ENCODE measurements around the gene ZNF358.

ZNF358 gene

GRCh38 chr19:7545904-7546303 lies 30.0 kb downstream of the ZNF358 start:
- no peak for DNase-seq
- Histone ChIP-seq H3K4me3 (ENCODE audit: low read length) (no peak overlapping the region), H3K27ac (ENCODE audit: low read depth, low read length) (no peak overlapping the region), H4K8ac (ENCODE audit: low read depth, low read length) (no peak overlapping the region), H3K4me1 (ENCODE audit: control insufficient read depth, low read depth, low read length) (no peaks in the 10 kb centered on the region), H3K23ac (ENCODE audit: low read length) (no peak overlapping the region), H3K79me2 (ENCODE audit: control insufficient read depth, insufficient read depth, low read length) (no peaks in the 10 kb centered on the region), H3K56ac (ENCODE audit: low read length) (no peak overlapping the region), H3K9ac (ENCODE audit: low read length) (no peak overlapping the region), H3K79me1 (ENCODE audit: low read length) (no peaks in the 10 kb centered on the region), H3K18ac (ENCODE audit: low read length) (no peak overlapping the region), H2BK120ac (ENCODE audit: low read depth, low read length) (no peak overlapping the region), H2BK15ac (replicated peaks; ENCODE audit: low read depth) (no peak overlapping the region), H4K5ac (ENCODE audit: low read length) (no peak overlapping the region), H2BK5ac (ENCODE audit: low read length) (no peak overlapping the region), H3K36me3 (ENCODE audit: control insufficient read depth, insufficient read depth, low read length) (peaks cover 2% of the 10 kb centered on the region), H3K27me3 (ENCODE audit: insufficient read depth, low read length, poor library complexity) (no peaks in the 10 kb centered on the region), H3K4me2 (ENCODE audit: low read length) (no peak overlapping the region), H3K4ac (ENCODE audit: low read depth, low read length) (no peak overlapping the region), H2AK5ac (ENCODE audit: low read length) (no peak overlapping the region)
- no CpG with 5 or more reads among the region's 1 CpG for WGBS (ENCODE audit: extremely low coverage, insufficient coverage, low lambda C conversion rate)

- Histone ChIP-seq H3K9ac (ENCODE audit: low read length) (no peak overlapping the region), H2BK15ac (replicated peaks; ENCODE audit: low read depth) (no peak overlapping the region), H3K36me3 (ENCODE audit: control insufficient read depth, insufficient read depth, low read length) (peaks cover 2% of the 10 kb centered on the region), H3K4ac (ENCODE audit: low read depth, low read length) (no peak overlapping the region), H2AK5ac (ENCODE audit: low read length) (no peak overlapping the region), H2BK5ac (ENCODE audit: low read length) (no peak overlapping the region), H3K79me1 (ENCODE audit: low read length) (no peaks in the 10 kb centered on the region), H3K79me2 (ENCODE audit: control insufficient read depth, insufficient read depth, low read length) (no peaks in the 10 kb centered on the region), H3K4me2 (ENCODE audit: low read length) (no peak overlapping the region), H3K18ac (ENCODE audit: low read length) (no peak overlapping the region), H3K4me1 (ENCODE audit: control insufficient read depth, low read depth, low read length) (no peaks in the 10 kb centered on the region), H4K8ac (ENCODE audit: low read depth, low read length) (no peak overlapping the region), H2BK120ac (ENCODE audit: low read depth, low read length) (no peak overlapping the region), H4K5ac (ENCODE audit: low read length) (no peak overlapping the region), H3K23ac (ENCODE audit: low read length) (no peak overlapping the region), H3K27ac (ENCODE audit: low read depth, low read length) (no peak overlapping the region), H3K56ac (ENCODE audit: low read length) (no peak overlapping the region), H3K27me3 (ENCODE audit: insufficient read depth, low read length, poor library complexity) (no peaks in the 10 kb centered on the region), H3K4me3 (ENCODE audit: low read length) (no peak overlapping the region)
- no peak for DNase-seq
- no CpG with 5 or more reads among the region's 3 CpGs for WGBS (ENCODE audit: extremely low coverage, insufficient coverage, low lambda C conversion rate)
Measured at GRCh38 chr19:7547159-7547558, 31.3 kb downstream of the ZNF358 start.

GRCh38 chr19:7549429-7550148 lies 33.7 kb downstream of the ZNF358 start:
- Histone ChIP-seq H3K79me1 (ENCODE audit: low read length) (no peaks in the 10 kb centered on the region), H3K27ac (ENCODE audit: low read depth, low read length) (no peak overlapping the region), H3K79me2 (ENCODE audit: control insufficient read depth, insufficient read depth, low read length) (no peaks in the 10 kb centered on the region), H3K23ac (ENCODE audit: low read length) (no peak overlapping the region), H3K9ac (ENCODE audit: low read length) (no peak overlapping the region), H3K56ac (ENCODE audit: low read length) (no peak overlapping the region), H2BK5ac (ENCODE audit: low read length) (no peak overlapping the region), H3K27me3 (ENCODE audit: insufficient read depth, low read length, poor library complexity) (no peaks in the 10 kb centered on the region), H2BK120ac (ENCODE audit: low read depth, low read length) (no peak overlapping the region), H4K8ac (ENCODE audit: low read depth, low read length) (no peak overlapping the region), H3K4ac (ENCODE audit: low read depth, low read length) (no peak overlapping the region), H2BK15ac (replicated peaks; ENCODE audit: low read depth) (no peak overlapping the region), H3K18ac (ENCODE audit: low read length) (no peak overlapping the region), H3K36me3 (ENCODE audit: control insufficient read depth, insufficient read depth, low read length) (no peaks in the 10 kb centered on the region), H3K4me1 (ENCODE audit: control insufficient read depth, low read depth, low read length) (no peaks in the 10 kb centered on the region), H3K4me3 (ENCODE audit: low read length) (no peak overlapping the region), H3K4me2 (ENCODE audit: low read length) (no peak overlapping the region), H4K5ac (ENCODE audit: low read length) (no peak overlapping the region), H2AK5ac (ENCODE audit: low read length) (no peak overlapping the region)
- no CpG with 5 or more reads among the region's 36 CpGs for WGBS (ENCODE audit: extremely low coverage, insufficient coverage, low lambda C conversion rate)
- DNase-seq: no peak

- H3K18ac ChIP-seq (ENCODE audit: low read length): no peak overlapping the region
- no CpG with 5 or more reads among the region's 41 CpGs for WGBS (ENCODE audit: extremely low coverage, insufficient coverage, low lambda C conversion rate)
- DNase-seq: no peak
- no peaks in the 10 kb centered on the region for H3K36me3 ChIP-seq (ENCODE audit: control insufficient read depth, insufficient read depth, low read length)
- H3K4me3 ChIP-seq (ENCODE audit: low read length): no peak overlapping the region
- H3K4ac ChIP-seq (ENCODE audit: low read depth, low read length): no peak overlapping the region
- no peak overlapping the region for H4K8ac ChIP-seq (ENCODE audit: low read depth, low read length)
- no peak overlapping the region for H2BK15ac ChIP-seq (replicated peaks; ENCODE audit: low read depth)
- no peak overlapping the region for H4K5ac ChIP-seq (ENCODE audit: low read length)
- H3K79me1 ChIP-seq (ENCODE audit: low read length): no peaks in the 10 kb centered on the region
- no peak overlapping the region for H2BK120ac ChIP-seq (ENCODE audit: low read depth, low read length)
- H3K4me2 ChIP-seq (ENCODE audit: low read length): no peak overlapping the region
- H3K79me2 ChIP-seq (ENCODE audit: control insufficient read depth, insufficient read depth, low read length): no peaks in the 10 kb centered on the region
- no peak overlapping the region for H3K9ac ChIP-seq (ENCODE audit: low read length)
- H3K4me1 ChIP-seq (ENCODE audit: control insufficient read depth, low read depth, low read length): no peaks in the 10 kb centered on the region
- H3K27me3 ChIP-seq (ENCODE audit: insufficient read depth, low read length, poor library complexity): no peaks in the 10 kb centered on the region
- H3K23ac ChIP-seq (ENCODE audit: low read length): no peak overlapping the region
- H3K27ac ChIP-seq (ENCODE audit: low read depth, low read length): no peak overlapping the region
- no peak overlapping the region for H3K56ac ChIP-seq (ENCODE audit: low read length)
- no peak overlapping the region for H2AK5ac ChIP-seq (ENCODE audit: low read length)
- H2BK5ac ChIP-seq (ENCODE audit: low read length): no peak overlapping the region
Measured at GRCh38 chr19:7550169-7550770, 34.4 kb downstream of the ZNF358 start.

- H3K36me3 ChIP-seq (ENCODE audit: control insufficient read depth, insufficient read depth, low read length): no peaks in the 10 kb centered on the region
- H3K4me2 ChIP-seq (ENCODE audit: low read length): peak overlapping the region; percentile 36
- H3K4ac ChIP-seq (ENCODE audit: low read depth, low read length): no peak overlapping the region
- peak overlapping the region; percentile 25 for H3K56ac ChIP-seq (ENCODE audit: low read length)
- no peaks in the 10 kb centered on the region for H3K4me1 ChIP-seq (ENCODE audit: control insufficient read depth, low read depth, low read length)
- no peak overlapping the region for H2BK120ac ChIP-seq (ENCODE audit: low read depth, low read length)
- H3K4me3 ChIP-seq (ENCODE audit: low read length): no peak overlapping the region
- no peaks in the 10 kb centered on the region for H3K79me1 ChIP-seq (ENCODE audit: low read length)
- no CpG with 5 or more reads among the region's 51 CpGs for WGBS (ENCODE audit: extremely low coverage, insufficient coverage, low lambda C conversion rate)
- no peak overlapping the region for H4K8ac ChIP-seq (ENCODE audit: low read depth, low read length)
- H3K9ac ChIP-seq (ENCODE audit: low read length): no peak overlapping the region
- H3K18ac ChIP-seq (ENCODE audit: low read length): no peak overlapping the region
- no peak overlapping the region for H3K27ac ChIP-seq (ENCODE audit: low read depth, low read length)
- DNase-seq: peak; percentile 99
- no peaks in the 10 kb centered on the region for H3K27me3 ChIP-seq (ENCODE audit: insufficient read depth, low read length, poor library complexity)
- H3K79me2 ChIP-seq (ENCODE audit: control insufficient read depth, insufficient read depth, low read length): no peaks in the 10 kb centered on the region
- H2BK5ac ChIP-seq (ENCODE audit: low read length): no peak overlapping the region
- no peak overlapping the region for H2BK15ac ChIP-seq (replicated peaks; ENCODE audit: low read depth)
- H2AK5ac ChIP-seq (ENCODE audit: low read length): no peak overlapping the region
- no peak overlapping the region for H4K5ac ChIP-seq (ENCODE audit: low read length)
- H3K23ac ChIP-seq (ENCODE audit: low read length): no peak overlapping the region
Measured at GRCh38 chr19:7550987-7551761, 35.3 kb downstream of the ZNF358 start.
